ENCODE measurements around the gene CXCL10. TPM values are rescaled to one million over a fixed set of nuclear protein-coding genes. Genes with fewer than 3 reads are reported as not detected.

Gene CXCL10
- total and polyA plus RNA-seq, 2 of the 4 experiments (the other 2 are of a cell fraction) = 0.15 to 0.18 TPM

GRCh38 chr4:75980576-75980975, 42.7 kb downstream of the CXCL10 start:
- ChIA-PET POLR2A (ENCODE audit: unreplicated experiment) (no interaction called here), CTCF (no interaction called here)
- Histone ChIP-seq H3K23ac (ENCODE audit: low read depth, low read length) (no peak overlapping the region), H3K27ac (ENCODE audit: insufficient read depth, low read length) (no peak overlapping the region), H3K9ac (ENCODE audit: low read depth, low read length) (no peak overlapping the region), H2AFZ (replicated peaks; ENCODE audit: low read length, poor library complexity) (no peak overlapping the region), H4K8ac (ENCODE audit: low read depth in 2 of 2, low read length in 2 of 2) (no peak overlapping the region), H2BK5ac (ENCODE audit: low read depth, low read length, poor library complexity, severe bottlenecking) (no peak overlapping the region), H3K56ac (ENCODE audit: extremely low read depth, insufficient read depth, low read length) (no peak overlapping the region), H3K4me2 (ENCODE audit: low read depth, low read length) (no peak overlapping the region), H2AK9ac (replicated peaks; ENCODE audit: low read depth, low read length, poor library complexity) (no peak overlapping the region), H3K9me1 (ENCODE audit: insufficient read depth, low read length) (peaks cover 9% of the 10 kb centered on the region), H2BK15ac (ENCODE audit: low read depth, low read length) (no peak overlapping the region), H3K27me3 (ENCODE audit: control insufficient read depth, insufficient read depth, low read length) (no peaks in the 10 kb centered on the region), H3K79me1 (ENCODE audit: low read depth in 1 of 2, low read length in 2 of 2) (peaks cover 23 to 24% of the 10 kb centered on the region in 2 experiments), H3K4me3 (ENCODE audit: insufficient read depth, low read depth, low read length) (no peak overlapping the region), H3K36me3 (ENCODE audit: control insufficient read depth, insufficient read depth, low read length) (peaks cover 27% of the 10 kb centered on the region), H4K20me1 (ENCODE audit: insufficient read depth, low read length) (peaks cover 16% of the 10 kb centered on the region), H3K9me3 (ENCODE audit: control insufficient read depth, insufficient read depth, low read length) (no peaks in the 10 kb centered on the region), H2BK20ac (ENCODE audit: low read depth, low read length) (no peak overlapping the region), H4K91ac (ENCODE audit: insufficient read depth, low read depth, low read length) (no peak overlapping the region), H3K14ac (replicated peaks; ENCODE audit: low read depth, low read length) (no peak overlapping the region), H2AK5ac (ENCODE audit: low read depth, low read length) (no peak overlapping the region), H4K5ac (ENCODE audit: low read depth, low read length) (no peak overlapping the region), H3K4ac (ENCODE audit: low read depth, low read length) (no peak overlapping the region), H2BK120ac (ENCODE audit: low read depth, low read length) (no peak overlapping the region), H3K18ac (ENCODE audit: low read depth, low read length) (no peak overlapping the region), H3K4me1 (ENCODE audit: control insufficient read depth, insufficient read depth, low read length) (peaks cover 3% of the 10 kb centered on the region)
- TF ChIP-seq MAZ (IDR thresholded peaks at IDR 0.05; ENCODE audit: borderline replicate concordance, low read depth, low read length) = no peak
- TF ChIP-seq USF2 (IDR thresholded peaks at IDR 0.05; ENCODE audit: low read depth, low read length) = no peak
- no peak for TF ChIP-seq ELK1 (IDR thresholded peaks at IDR 0.05; ENCODE audit: borderline replicate concordance, low read depth, low read length)
- no peak for DNase-seq
- intact Hi-C loops (cut with micrococcal nuclease) (no loop called here), in situ Hi-C loops (cut with MboI; ENCODE audit: low sequenced_read_pairs) (no loop called here), dilution Hi-C loops (cut with HindIII; ENCODE audit: low sequenced_read_pairs, unreplicated experiment) (no loop called here)
- BruUV-seq (replicated peaks) = no TSS peak
- WGBS, 2 experiments (ENCODE audit: extremely low coverage in 2 of 2, insufficient read length in 1 of 2) = 100% methylated on average over 1 of the region's 4 CpGs; no CpG with 5 or more reads in 1 of the 2 experiments
- ATAC-seq (ENCODE audit: low read depth) = no peak
